Measurements from ENCODE around the gene DOCK9.

Gene DOCK9

DNA sequence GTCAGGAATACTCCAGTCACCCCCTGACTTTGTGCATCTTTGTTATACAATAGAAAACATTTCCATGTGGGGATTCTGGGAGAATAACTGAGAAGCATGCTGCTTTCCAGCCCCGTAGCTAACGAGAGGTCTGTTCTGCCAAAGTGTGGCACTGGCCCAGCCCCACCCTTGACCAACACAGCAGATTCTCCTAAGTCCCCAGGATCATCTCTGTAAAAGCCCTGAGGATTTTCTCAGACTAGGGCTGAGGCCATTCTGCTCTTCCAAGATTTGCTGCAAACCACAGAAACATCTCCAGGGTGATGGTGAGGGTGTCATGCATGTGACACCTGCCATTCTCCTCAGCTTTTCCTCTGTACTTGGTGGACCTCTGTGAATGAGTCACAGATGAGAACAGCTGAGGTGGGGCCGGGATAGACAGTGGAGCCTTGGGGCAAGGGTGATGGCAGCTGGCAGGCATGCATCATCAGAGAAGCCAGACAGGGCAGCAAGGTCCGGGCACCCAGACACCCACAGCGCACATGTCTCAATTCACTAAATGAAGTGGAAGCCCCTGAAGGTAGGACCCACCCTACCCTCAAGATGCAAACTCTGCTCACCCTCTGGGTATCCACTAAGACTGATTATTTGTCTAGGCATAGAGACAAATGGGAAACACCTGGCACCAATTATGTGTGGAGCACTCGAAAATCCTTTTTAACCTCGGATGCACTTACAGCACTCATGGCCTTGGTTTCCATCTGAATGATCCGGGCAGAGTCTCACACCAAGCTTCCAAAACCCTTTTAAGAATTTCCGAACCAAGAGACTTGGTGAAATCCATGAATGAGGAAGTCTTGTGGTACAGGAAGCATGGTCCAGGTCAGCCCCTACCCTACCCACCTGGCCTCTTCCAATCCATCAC is 20.1 kb upstream of the DOCK9 start:
- peak; percentile 69 for DNase-seq

DNA sequence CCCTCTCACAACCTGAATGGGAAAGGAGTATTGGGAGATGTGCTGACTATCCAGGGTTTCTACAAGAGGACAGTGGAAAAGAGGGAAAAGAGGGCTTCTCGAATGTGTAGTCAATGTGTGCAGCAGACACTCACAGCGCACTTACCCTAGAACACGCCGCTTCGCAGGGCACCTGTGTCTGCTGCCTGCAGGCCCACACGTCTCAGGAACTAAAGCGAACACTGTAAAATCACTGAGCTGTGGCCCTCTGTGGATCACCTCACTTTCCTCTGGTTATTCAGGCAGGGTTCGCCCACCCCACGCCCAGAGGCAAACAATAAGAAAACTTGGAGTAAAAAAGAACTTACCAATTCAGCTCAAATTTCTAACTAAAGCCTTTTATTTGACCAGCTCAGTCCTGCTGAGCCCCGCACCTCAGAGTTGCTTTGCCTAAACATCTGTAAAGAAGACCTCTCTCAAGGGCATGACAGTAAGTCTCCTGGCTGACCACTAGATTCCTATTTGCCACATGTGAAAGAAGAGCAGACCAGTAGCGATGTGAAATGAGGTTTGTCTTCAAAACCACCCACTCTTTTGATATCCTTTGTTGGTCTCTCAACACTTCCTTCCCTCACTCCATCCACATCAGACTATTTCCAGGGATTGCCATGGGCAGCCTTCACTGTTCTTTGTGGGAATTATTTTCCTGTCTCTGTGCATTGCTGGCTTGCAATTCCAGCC is 19.3 kb upstream of the DOCK9 start:
- no peak for DNase-seq

- no peak for DNase-seq
Measured at GRCh38 chr13:98996046-98996445, 18.2 kb upstream of the DOCK9 start.

- DNase-seq, result no peak
Measured at GRCh38 chr13:98994896-98995295, 17.0 kb upstream of the DOCK9 start.

DNA sequence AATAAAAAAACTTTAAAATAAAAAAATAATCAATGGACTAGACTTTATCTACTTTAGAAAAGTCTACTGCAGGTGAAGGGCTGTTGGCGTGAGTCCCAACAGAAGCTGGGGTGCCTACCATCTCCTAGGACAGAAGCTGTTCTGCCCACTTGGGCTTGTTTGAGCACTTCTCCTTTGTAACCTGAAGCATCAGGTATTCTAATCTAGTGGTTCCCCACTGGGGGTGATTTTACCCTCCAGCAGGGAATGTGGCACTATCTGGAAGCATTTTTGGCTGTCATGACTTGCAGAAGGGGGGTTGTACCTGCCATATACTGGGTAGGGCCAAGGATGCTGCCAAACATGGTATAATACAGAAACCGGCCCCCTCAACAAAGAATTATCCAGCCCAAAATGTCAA is 16.2 kb upstream of the DOCK9 start:
- no peak for DNase-seq

GRCh38 chr13:98992355-98992754 is 14.5 kb upstream of the DOCK9 start:
- no peak for DNase-seq

DNA sequence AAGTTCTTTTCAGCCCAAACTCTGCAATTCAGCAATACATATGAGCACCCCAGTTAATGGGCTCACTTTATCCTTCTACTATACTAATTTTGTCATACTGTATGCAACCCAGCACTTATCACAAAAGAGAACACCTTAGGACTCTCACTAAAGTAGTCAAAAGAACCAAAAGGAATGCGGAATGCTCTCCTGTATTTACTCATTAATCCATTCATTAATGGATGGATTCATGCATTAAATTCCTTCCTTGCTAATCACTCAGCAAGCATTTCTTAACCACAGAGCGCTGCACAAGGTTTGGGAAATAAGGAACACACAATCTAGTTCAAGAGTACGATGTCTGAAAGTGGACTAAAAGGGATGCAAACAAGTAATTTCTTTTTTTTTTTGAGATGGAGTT is 12.8 kb upstream of the DOCK9 start:
- DNase-seq, result no peak

- no peak for DNase-seq
Measured at GRCh38 chr13:98989469-98990235, 11.8 kb upstream of the DOCK9 start.

DNA sequence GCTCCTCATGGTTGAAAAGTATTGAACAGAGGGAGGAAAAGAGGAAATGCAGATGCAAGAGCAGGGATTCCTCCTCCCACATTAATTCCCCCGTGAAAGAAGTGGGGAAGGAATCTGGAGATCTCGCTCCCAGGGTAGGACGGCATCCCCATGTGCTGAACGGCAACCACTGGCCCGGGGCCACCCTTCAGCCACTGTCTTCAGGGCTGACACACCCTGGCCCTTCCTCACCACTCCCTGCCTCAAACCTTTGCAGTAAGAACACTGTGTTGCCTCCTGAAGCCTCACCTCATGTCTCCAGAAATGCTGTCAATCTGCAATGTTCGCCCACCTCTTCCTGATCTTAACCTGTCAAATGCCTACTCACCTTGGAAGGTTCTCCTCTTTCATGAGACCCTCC is 10.9 kb upstream of the DOCK9 start:
- DNase-seq, result no peak

GRCh38 chr13:98988277-98988676 is 10.4 kb upstream of the DOCK9 start:
- no peak for DNase-seq

DNA sequence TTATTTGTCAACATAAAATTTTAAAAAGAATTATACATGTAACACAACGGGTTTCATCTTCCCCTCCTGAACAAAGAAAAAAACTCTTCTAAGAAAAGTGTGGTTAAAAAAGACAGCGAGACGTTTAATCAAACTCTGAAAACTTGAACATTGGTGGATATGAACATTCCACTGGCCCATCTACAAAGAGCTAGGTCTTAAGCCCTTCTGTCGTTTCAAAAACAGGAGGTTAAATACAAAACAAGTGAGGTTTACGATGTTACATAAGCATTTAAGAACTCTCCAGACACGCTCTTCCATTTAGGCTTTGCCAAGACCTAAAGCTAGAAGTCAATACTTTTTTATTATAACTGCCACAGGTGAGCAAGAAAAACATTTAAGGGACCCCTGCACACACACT is 9.4 kb upstream of the DOCK9 start:
- no peak for DNase-seq

DNA sequence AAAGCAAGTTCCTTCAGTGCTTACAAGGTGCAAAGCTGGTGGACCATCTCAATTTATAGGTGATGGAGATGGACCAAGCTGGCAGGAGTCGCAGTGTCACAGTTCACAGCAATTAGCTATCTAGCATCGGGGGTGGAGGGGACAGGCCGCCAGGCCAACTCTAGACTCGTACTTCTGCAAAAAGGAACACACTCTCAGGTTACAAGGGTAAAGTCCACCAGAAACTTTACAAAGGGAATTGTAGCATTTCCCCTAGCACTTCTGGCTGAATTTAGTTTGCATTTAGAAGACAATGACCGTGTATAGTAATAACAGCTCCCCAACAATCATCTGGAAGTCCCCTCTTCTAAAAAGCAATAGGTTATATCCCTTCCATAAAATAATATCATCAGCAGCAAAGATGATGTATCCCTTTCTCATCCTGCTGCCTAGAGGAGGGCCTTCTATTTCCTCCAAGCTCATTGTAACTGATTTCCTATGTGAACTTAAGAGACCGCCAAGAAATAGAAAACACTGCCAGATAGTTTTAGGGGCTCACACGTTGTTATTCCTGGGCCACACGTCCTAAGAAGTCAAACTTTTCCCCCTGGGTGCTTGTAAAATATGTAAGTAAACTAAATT is 8.5 kb upstream of the DOCK9 start:
- no peak for DNase-seq

DNA sequence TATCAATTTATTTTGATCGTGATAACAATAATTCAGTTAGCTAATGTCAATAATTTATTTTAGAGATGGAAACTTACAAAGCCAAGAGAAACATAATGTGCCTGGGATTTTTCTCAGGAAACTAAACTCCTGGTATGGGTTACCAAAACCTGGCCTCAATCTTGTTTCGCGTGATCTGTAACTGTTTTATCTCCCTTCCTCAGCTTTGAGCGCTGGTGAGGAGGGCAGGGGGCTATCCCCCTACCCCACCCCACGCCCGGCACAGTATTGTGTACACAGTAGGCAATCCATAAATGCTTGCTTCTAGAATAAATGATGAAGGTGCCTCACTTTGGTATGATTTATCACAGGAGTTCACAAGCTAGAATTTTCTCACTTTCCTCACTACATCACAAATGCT is 7.7 kb upstream of the DOCK9 start:
- DNase-seq, result no peak

GRCh38 chr13:98984983-98985382 is 7.1 kb upstream of the DOCK9 start:
- no peak for DNase-seq

- DNase-seq, result no peak
Measured at GRCh38 chr13:98984118-98984517, 6.3 kb upstream of the DOCK9 start.

DNA sequence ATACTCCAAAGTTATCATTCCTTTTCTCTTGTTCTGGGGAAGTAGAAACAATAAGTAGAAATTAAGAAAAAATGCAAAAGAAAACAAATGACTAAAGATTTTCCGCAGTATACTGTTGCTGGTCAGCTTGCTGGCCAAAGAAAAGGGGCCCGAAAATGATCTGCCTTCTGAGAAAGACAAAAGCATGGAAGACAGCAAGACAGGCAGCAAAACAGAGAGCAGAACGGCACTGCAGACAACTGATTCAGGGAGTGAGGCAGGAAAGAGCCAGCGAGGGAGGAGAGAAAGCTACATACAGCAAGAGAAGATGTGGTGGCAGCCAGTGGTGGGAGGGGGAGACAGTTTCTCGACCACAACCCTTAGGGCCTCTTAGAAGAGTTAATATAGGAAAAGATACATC is 5.3 kb upstream of the DOCK9 start:
- DNase-seq, result no peak

GRCh38 chr13:98981369-98982080 is 3.7 kb upstream of the DOCK9 start:
- DNase-seq, result no peak

DNA sequence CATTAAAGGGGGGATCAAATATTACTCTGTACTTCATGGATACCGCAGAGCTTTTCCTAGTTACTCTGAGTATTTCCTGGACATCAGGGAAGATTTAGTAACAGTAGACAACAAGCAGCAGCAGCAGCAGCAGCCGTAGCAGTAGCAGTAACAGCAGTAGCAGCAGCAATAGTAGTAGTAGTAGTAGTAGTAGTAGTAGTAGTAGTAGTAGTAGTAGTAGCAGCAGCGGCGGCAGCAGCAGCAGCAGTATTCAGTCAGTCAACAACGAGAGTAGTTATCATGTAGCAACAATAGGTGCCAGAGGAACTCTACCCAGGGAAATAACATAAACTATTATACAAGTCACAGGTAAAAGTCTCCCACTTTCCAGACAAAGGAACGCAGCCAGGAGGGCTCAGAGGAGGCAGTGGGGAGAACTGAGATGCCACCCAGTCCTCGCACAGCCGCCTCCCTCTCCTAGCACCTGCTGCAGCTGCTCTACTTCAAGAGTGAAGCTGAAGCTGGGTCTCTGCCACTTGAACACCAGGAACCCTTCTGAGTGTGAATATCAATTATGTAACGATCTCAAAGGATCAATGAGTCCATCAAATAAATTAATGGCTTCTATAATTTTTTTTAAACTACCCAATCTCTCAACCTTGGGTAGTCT is 1.3 kb upstream of the DOCK9 start:
- no peak for DNase-seq

DNA sequence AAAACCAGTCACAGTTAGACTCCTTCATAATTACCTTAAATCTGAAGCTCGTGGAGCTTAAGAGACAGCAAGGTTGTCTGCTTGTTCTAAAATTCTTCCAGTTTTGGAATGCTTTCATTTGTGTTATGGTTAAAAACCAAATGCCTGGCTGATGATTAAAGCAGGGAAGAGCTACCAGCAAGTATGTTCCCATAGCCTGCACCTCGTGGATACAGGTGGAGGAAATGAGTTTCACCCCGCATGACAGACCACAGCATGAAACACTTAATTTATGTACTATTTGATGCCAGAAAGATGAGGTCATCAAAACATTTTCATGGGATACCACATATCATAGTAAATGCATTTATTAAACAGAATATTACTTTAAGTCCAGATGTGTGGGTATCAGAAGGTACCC is 416 bp upstream of the DOCK9 start:
- DNase-seq, result peak; percentile 89

DNA sequence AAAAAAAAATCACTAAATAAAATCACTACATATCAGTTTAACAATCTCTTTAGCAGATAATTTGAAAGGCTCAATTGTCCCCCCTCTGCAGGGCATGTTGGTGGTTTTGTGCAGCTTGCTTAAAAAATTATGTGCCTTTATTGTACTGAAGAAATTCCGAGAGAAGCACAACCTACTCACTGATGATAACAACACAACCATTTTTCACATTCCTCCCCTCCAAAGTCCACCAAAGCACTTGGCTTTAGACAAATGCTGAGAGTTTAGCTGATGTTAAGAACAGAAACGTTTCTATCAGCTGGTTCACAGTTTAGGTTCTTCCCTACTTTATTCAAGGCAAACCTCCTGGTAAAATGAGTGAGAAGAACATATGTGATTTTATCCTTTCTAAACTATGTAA is 923 bp downstream of the DOCK9 start:
- DNase-seq, result no peak

GRCh38 chr13:98976338-98976737 is 1.5 kb downstream of the DOCK9 start:
- DNase-seq, result peak; percentile 28

- DNase-seq, result no peak
Measured at GRCh38 chr13:98975822-98976261, 2.0 kb downstream of the DOCK9 start.
